Measurements from ENCODE around the gene NAA30. TPM values are rescaled to one million over a fixed set of nuclear protein-coding genes. Genes with fewer than 3 reads are reported as not detected.
"Not testable (repeated sequence)": the region's sequence is repeated elsewhere in the genome, so short reads cannot be mapped to it uniquely, and the experiment has no call there.

Gene NAA30
- 10 to 100 TPM; 16.6 to 21.4 TPM for total RNA-seq

DNA sequence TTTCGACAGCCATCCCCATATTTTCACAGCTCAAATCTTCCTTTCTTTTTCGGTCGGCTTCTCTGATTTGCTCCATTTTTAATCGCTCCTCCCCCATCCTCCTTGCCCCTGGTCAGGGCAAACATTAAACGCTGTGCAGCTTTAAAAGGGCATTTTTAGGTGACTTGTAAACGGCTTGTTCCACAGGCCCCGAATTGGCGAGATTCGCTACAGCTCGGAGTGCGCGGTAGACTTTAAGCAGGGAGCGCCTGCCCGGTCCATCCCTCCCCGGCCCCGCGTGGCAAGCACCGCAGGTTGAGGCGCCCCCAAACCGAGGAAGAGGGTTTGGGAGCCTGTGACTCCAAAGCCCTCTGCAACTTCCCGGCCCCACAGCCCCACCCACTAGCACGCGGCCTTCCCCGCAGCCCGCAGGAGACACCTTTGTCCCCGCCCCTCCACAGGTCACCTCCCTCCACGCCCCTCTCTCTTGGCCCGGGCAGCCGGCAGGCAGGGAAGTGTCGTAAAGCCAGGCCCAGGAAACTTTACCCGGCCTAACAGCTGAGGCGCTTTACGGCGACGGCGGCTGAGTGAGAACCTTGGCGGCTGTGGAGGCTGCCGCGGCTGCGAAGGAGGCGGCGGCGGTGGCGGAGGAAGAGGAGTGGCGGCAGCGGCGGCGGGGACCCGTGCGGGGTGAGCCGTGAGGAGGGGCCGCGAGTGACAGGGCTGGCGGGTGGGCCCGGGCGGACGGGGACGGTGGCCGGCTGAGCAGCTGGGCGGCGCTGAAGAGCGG, at the start of gene NAA30:
Gene NAA30, plus strand, starts transcription at position 550 of the 769 bp plus-strand sequence. CDS start 372 bp downstream, outside the sequence.
- Histone ChIP-seq H3K4me1 (no peaks in the 10 kb centered on the region), H3K27ac (peak within 1 kb of the TSS; percentile 80), H3K9me3 (no peaks in the 10 kb centered on the region), H3K9ac (ENCODE audit: low read depth in 2 of 2, low read length in 2 of 2) (peak within 1 kb of the TSS; percentile 88 to 94), H3K27me3 (no peaks in the 10 kb centered on the region), H3K36me3 (no peaks in the 10 kb centered on the region), H3K4me3 (peak within 1 kb of the TSS; percentile 85)
- TF ChIP-seq, protein P1, sequence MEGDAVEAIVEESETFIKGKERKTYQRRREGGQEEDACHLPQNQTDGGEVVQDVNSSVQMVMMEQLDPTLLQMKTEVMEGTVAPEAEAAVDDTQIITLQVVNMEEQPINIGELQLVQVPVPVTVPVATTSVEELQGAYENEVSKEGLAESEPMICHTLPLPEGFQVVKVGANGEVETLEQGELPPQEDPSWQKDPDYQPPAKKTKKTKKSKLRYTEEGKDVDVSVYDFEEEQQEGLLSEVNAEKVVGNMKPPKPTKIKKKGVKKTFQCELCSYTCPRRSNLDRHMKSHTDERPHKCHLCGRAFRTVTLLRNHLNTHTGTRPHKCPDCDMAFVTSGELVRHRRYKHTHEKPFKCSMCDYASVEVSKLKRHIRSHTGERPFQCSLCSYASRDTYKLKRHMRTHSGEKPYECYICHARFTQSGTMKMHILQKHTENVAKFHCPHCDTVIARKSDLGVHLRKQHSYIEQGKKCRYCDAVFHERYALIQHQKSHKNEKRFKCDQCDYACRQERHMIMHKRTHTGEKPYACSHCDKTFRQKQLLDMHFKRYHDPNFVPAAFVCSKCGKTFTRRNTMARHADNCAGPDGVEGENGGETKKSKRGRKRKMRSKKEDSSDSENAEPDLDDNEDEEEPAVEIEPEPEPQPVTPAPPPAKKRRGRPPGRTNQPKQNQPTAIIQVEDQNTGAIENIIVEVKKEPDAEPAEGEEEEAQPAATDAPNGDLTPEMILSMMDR (IDR thresholded peaks at IDR 0.05) = no peak
- peak; percentile 94 for DNase-seq
- intact Hi-C loops (cut with DNase I) = loop anchor here (10.0 kb wide), 1 partner anchor 115 kb away; no protein-coding TSS in a partner anchor

DNA sequence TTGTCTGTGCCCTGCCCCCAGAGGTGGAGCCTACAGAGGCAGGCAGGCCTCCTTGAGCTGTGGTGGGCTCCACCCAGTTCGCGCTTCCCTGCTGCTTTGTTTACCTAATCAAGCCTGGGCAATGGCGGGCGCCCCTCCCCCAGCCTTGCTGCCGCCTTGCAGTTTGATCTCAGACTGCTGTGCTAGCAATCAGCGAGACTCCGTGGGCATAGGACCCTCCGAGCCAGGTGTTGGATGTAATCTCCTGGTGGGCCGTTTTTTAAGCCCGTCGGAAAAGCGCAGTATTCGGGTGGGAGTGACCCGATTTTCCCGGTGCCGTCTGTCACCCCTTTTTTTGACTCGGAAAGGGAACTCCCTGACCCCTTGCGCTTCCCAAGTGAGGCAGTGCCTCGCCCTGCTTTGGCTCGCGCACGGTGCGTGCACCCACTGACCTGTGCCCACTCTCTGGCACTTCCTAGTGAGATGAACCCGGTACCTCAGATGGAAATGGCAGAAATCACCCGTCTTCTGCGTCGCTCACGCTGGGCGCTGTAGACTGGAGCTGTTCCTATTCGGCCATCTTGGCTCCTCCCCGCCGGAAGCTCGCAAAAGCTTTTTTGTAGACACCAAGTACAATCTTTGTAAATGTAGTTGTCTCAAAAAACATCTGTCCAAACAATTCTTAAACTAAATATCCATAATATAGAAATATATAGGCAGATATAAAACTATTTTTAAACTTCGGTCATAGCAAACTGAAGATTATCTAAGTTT, 46.7 kb upstream of the NAA30 start:
- H3K36me3 ChIP-seq; H3K4me1 ChIP-seq; intact Hi-C loops (cut with DNase I); H3K27ac ChIP-seq; H3K27me3 ChIP-seq; H3K4me3 ChIP-seq; H3K9me3 ChIP-seq; DNase-seq; H3K9ac ChIP-seq (ENCODE audit: low read depth in 2 of 2, low read length in 2 of 2): not testable (repeated sequence)

DNA sequence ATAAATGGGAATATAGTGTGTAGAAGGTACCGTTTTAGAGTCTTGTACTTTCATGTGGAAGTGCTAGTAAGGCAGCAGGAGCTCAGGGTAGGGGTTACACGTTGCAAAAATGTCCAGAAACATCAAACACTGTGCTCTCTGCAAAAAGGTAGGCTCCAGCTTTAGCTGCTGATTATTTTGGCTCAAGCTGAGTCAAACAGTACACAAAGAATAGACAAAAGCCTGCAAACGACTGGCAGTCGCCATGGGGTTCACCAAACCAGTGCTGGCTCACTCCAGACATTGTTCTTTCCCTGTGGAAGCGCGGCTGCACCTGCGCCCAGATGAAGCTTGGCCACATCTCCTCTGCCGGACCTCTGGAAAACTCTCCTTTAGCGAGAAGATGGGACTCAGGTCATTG, 45.3 kb upstream of the NAA30 start:
- TF ChIP-seq, protein P1 (IDR thresholded peaks at IDR 0.05) = no peak

DNA sequence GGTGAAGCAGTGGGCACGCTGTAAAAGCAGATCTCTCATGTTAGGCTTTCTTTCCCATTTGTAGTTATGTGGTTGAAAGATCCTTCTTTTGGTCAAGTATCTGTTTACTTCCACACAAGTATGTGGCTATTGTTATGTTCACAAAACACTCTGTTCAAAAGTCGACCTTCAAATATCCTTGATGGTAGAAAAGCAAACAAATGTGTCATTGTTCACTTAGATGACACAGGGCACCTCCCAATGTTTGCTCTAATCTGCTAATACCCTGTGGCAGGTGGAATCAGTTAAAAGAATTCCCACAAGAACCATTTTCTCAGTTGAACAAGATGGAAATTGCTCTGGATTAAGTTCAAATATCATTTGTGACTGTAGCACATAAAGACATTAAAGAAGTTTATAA, 43.6 kb upstream of the NAA30 start:
- Histone ChIP-seq H3K4me1 (no peaks in the 10 kb centered on the region), H3K36me3 (no peaks in the 10 kb centered on the region), H3K9ac (ENCODE audit: low read depth in 2 of 2, low read length in 2 of 2) (no peak overlapping the region), H3K9me3 (no peaks in the 10 kb centered on the region), H3K4me3 (no peak overlapping the region), H3K27ac (no peak overlapping the region), H3K27me3 (no peaks in the 10 kb centered on the region)
- DNase-seq = no peak
- TF ChIP-seq, protein P1 (IDR thresholded peaks at IDR 0.05) = no peak
- intact Hi-C loops (cut with DNase I) = no loop called here

More for the DNA sequence above, 45.3 kb upstream of the NAA30 start:
- DNase-seq = no peak
- Histone ChIP-seq H3K4me1 (no peaks in the 10 kb centered on the region), H3K36me3 (no peaks in the 10 kb centered on the region), H3K9me3 (no peaks in the 10 kb centered on the region), H3K27ac (no peak overlapping the region), H3K4me3 (no peak overlapping the region), H3K9ac (ENCODE audit: low read depth in 2 of 2, low read length in 2 of 2) (no peak overlapping the region), H3K27me3 (no peaks in the 10 kb centered on the region)
- intact Hi-C loops (cut with DNase I) = no loop called here

DNA sequence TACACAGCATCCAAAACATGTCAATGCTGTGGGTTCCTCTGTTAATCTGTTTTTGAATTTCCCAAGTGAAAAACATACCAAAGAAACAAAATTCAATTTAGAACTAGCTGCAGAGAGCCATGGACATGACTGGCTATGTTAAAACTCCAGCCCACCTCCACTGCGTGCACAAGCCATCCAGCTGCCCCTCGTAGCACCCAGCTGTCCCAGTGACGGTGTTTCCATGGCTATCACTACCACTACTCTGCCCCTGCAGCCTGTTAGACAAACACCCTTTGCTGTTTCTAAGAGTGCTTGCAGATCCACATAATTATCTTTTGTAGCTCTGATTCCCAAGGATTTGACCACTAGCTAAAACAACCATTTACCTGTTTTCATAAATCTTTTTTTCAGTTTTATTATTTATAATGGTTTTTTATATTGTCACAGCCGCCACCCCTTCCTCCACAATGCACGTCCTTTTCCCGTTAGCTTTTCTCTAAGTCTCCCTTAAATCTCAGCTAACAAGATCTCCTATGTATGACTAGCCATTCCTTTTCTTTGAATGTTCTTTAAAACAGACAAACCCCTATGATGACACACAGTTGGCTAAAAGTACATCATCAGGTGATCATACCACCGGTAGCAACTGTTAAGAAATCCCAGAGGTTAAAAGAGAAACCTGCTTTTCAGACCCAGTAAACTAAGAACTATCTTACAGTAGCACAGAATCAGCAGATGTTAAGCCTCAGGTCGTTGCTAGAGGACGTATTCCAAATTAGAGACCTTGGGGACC, 37.8 kb upstream of the NAA30 start:
- intact Hi-C loops (cut with DNase I) = no loop called here
- Histone ChIP-seq H3K27me3 (no peaks in the 10 kb centered on the region), H3K27ac (no peak overlapping the region), H3K4me3 (no peak overlapping the region), H3K36me3 (no peaks in the 10 kb centered on the region), H3K9ac (ENCODE audit: low read depth in 2 of 2, low read length in 2 of 2) (no peak overlapping the region), H3K9me3 (no peaks in the 10 kb centered on the region), H3K4me1 (no peaks in the 10 kb centered on the region)
- TF ChIP-seq, protein P1 (IDR thresholded peaks at IDR 0.05) = no peak
- no peak for DNase-seq

Data from colonic mucosa (tissue), 4 donors.